OCI-LY7 (cell line): ENCODE measurements around the gene BMP8A.
"Not testable (repeated sequence)": the region's sequence is repeated elsewhere in the genome, so short reads cannot be mapped to it uniquely, and the experiment has no call there.

ENCODE experiments used
- CTCF ChIP-seq: fragments of 200-600 bp; sonication (generic); conservative IDR thresholded peaks from 2 replicates; pipeline ENCODE4 v1.5.1; 2014; ENCODE audit warnings: mild to moderate bottlenecking, antibody characterized with exemption, low read length, moderate library complexity, mixed read lengths
- EZH2phosphoT487 ChIP-seq: fragments of 200-600 bp; sonication (generic); IDR thresholded peaks from 2 replicates; pipeline ENCODE4 v1.6.1; 2018; ENCODE audit warnings: low read depth, borderline replicate concordance, mild to moderate bottlenecking, mixed run types, antibody characterized with exemption, low read length, moderate library complexity, mixed read lengths

- not testable (repeated sequence) for TF ChIP-seq CTCF, EZH2phosphoT487
Measured at GRCh38 chr1:39498821-39499220, 7.4 kb downstream of the BMP8A start.
